HG02870 (cell line): ENCODE results near the gene VCX.
"Not testable (repeated sequence)": the region's sequence is repeated elsewhere in the genome, so short reads cannot be mapped to it uniquely, and the experiment has no call there.

Experiments
- ATAC-seq: cut with Tn5 transposase; IDR thresholded peaks from one replicate; pipeline ENCODE4 v1.9.1; 2021; ENCODE audit warnings: mild to moderate bottlenecking, moderate library complexity; ENCODE audit not compliant: unreplicated experiment

Gene VCX

DNA sequence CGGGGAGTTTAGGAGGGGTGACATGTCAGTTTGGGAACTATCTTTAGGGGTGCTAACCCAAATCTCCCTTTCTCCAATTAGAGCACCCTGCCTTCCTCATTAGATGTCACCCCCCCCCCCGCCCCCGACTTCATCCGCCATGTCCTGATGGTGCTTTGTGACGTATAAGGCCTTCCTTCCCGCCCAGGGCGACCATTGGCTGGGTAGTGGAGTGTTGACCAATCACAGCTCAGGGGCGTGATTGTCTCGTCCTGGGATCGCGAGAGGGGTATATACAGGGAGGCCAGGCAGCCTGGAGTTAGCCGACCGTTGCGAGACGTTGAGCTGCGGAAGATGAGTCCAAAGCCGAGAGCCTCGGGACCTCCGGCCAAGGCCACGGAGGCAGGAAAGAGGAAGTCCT is at the start of gene VCX:
TSS of gene VCX (plus strand) at position 301 of the 400 bp plus-strand sequence. CDS start at position 334, 33 bp downstream.
- ATAC-seq: not testable (repeated sequence)

DNA sequence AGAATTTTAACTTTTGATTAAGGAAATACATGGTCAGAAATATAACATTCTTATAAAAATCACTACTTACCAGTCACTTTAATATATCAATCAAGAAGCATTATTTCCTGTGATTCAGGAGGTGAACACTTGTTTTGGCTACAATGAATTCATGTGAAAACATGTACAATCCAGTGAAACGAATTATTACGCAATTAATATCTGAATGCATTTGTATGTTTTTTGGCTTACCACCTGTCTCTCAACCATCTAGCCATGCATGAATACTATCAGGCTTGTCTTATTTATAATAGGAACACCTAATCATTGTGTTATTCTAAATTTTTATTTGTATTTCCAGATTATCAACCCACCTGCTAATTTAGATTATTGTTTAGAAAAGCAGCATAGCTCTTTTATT is 44.6 kb upstream of the VCX start:
- no peak for ATAC-seq

DNA sequence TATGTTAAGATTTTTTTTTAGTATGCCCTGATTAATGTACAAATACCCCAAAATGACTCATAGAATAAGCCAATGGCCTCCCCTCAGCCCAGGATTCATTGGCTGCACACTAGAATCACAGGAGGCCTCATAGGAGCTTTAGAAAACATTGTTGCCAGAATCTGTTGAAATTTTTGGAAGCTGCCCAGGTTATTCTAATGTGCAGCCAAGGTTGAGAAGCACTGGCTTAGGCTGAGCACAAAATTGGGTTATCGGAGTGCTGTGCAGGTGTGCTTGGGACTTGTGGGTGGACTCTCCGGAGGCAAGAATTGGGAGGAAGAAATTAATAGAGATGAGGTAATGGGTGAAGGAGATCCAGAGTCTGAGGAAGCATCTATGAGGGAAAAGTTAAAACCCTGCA is 41.3 kb upstream of the VCX start:
- no peak for ATAC-seq

- ATAC-seq: no peak
Observed at GRCh38 chrX:7815166-7815805, 27.7 kb upstream of the VCX start.

DNA sequence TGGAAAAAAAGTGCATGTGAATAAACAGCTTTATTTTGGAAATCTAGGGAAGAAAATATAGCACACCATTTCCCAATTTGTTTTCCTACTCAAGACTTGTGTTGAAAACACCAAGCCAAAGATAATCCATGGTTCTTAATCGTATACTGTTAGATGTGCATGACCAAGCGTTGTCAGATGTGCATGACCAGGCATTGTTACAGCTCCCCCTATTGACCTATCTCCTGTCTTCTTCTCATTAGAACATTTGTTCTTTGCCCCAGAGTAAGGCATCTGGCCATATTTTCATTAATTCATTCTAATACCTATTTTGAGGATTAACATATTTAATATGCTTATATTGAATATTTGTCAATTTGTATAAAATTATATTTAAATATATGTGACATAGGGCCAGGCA is 14.4 kb upstream of the VCX start:
- peak; percentile 52 for ATAC-seq

DNA sequence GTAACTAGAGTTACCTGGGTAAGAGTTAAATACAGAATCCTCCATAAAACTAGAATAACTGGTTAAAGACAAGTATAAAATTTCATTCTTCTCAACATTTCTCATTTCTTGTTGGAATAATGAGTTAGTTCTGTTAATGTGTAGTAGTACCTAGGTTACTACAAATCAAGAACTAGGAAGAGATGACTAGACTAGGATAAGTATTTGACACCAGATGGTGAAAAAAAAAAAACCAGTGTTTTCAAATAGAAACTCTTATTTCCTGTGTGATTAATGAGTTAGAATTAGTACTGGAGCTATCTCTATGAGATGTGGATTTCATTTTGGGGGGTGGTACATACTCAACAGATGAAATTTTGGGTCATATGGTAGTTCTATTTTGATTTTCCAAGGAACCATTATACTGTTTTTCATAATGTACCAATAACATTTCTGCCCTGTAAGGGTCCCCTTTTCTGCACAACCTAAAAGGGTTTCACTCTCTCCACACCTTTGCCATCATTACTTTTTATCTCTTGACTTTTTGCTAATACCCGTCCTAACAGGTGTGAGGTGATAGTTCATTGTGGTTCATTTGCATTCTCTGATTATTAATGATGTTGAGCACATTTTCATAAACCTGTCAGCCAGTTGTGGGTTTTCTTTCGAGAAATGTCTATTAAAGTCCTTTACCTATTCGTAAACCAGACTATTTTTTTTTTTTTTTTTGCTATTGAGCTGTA is 1.7 kb upstream of the VCX start:
- ATAC-seq: no peak

GRCh38 chrX:7852166-7852565 is 9.2 kb downstream of the VCX start:
- ATAC-seq: no peak

- ATAC-seq: no peak
Observed at GRCh38 chrX:7872042-7872441, 29.1 kb downstream of the VCX start.

DNA sequence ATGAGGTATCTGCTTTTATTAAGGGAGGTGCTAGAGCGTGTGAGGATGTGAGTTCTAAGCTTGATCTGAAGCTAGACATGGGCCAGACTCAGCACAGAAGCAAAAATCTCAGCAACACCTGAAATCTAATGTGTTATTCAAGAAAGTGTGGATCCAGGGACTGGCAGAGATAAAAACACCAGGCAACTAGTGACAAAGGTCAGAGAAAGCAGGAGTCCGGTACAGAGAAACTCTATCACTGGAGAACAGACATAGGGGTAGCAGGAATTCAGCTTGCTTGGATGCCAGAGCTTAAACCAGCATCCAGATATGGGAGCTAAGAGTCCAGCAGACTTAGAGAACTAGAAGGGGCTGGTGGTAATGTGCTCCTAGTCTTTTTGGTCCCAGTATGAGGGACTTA is 34.0 kb downstream of the VCX start:
- ATAC-seq: no peak

- ATAC-seq: no peak
Observed at GRCh38 chrX:7889135-7889534, 46.2 kb downstream of the VCX start.

DNA sequence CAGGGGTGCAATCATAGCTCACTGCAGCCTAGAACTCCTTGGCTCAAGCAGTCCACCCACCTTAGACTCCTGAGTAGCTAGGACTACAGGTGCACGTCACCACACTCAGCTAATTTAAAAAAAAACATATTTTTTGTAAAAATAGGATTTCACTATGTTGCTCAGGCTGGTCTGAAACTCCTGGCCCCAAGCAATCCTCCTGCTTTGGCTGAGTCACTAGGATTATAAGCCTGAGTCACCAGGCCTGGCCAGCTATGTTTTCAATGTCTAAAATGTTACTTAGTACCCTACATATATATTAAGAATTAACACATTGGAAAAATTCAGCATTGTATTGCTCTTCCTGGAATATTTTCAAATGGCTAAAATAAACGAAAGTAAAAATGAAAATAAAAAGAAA is 46.7 kb downstream of the VCX start:
- ATAC-seq: no peak

DNA sequence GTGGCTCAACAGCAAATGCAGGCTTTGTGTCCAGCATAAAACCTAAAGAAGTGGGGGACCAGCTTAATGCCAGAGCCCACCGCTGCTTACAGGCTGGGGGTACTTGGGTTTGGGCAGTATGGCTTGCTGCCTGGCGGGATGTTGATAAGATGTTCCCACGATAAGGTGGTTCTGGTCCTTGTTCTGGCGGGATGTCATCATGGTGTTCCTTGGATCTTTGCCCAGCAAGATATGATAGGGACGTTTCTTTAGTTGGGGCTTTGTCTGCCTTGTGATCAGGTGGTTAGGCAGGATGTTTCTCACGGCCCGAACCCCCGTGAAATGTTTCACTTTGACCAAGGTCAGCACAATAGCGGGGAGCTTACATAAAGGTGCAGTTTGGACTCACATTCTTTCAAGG is 49.0 kb downstream of the VCX start:
- ATAC-seq: no peak
